Gastrocnemius medialis (tissue), 4 donors: Measurements from ENCODE around the gene DNM2.

Experiments
- CTCF ChIP-seq, 5 experiments: fragments of 450-650 bp in 3 of 5; fragments of 200-600 bp in 2 of 5; sonication (generic) in 2 of 5; IDR thresholded peaks in 4 of 5; conservative IDR thresholded peaks in 1 of 5; 1 replicate in 4 of 5; 2 replicates in 1 of 5; pipeline ENCODE4 v1.5.1; 2016 to 2019; ENCODE audit warnings: antibody characterized with exemption in 5 of 5, mild to moderate bottlenecking in 3 of 5, moderate library complexity in 3 of 5
- POLR2A ChIP-seq, 2 donors: fragments of 450-650 bp; IDR thresholded peaks; one replicate each; pipeline ENCODE4 v1.6.1; 2017; ENCODE audit warnings: antibody characterized with exemption in 2 of 2, mild to moderate bottlenecking in 2 of 2, moderate library complexity in 2 of 2

- TF ChIP-seq CTCF (IDR thresholded peaks at IDR 0.05 in 4 of 5, conservative IDR thresholded peaks at IDR 0.05 in 1 of 5): no peak
- no peak for TF ChIP-seq POLR2A (IDR thresholded peaks at IDR 0.05)
Observed at GRCh38 chr19:10736189-10736588, 18.3 kb downstream of the DNM2 start.
